ENCODE results near the gene BHMT2. TPM values are rescaled to one million over a fixed set of nuclear protein-coding genes. Genes with fewer than 3 reads are reported as not detected.

Gene BHMT2
- total RNA-seq, 4 donors from 2014 or later: 20.8 to 37.2 (median 25.0) TPM

DNA sequence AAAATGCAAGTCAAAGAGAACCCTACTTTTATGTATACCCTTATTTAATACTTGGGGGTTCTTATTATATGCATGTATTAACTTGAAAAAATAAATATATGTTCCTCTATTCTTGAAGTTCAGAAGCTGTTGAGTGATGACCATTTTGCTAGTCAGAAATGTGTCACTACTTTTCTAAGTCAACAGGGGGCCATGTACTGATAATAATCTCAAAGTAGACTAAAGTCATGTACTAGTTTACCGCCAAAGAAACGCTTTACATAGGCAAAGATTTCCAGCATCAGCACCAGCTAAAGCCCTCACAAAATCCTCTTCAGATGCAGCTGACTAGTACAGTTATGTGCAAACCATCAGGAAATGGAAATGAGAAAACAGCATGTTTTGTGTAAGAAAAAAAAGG is 36.3 kb downstream of the BHMT2 start:
- no peak for DNase-seq (ENCODE audit: low spot score)
- TF ChIP-seq, protein P1, sequence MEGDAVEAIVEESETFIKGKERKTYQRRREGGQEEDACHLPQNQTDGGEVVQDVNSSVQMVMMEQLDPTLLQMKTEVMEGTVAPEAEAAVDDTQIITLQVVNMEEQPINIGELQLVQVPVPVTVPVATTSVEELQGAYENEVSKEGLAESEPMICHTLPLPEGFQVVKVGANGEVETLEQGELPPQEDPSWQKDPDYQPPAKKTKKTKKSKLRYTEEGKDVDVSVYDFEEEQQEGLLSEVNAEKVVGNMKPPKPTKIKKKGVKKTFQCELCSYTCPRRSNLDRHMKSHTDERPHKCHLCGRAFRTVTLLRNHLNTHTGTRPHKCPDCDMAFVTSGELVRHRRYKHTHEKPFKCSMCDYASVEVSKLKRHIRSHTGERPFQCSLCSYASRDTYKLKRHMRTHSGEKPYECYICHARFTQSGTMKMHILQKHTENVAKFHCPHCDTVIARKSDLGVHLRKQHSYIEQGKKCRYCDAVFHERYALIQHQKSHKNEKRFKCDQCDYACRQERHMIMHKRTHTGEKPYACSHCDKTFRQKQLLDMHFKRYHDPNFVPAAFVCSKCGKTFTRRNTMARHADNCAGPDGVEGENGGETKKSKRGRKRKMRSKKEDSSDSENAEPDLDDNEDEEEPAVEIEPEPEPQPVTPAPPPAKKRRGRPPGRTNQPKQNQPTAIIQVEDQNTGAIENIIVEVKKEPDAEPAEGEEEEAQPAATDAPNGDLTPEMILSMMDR (IDR thresholded peaks at IDR 0.05): no peak
- ATAC-seq (ENCODE audit: low FRiP score): no peak

DNA sequence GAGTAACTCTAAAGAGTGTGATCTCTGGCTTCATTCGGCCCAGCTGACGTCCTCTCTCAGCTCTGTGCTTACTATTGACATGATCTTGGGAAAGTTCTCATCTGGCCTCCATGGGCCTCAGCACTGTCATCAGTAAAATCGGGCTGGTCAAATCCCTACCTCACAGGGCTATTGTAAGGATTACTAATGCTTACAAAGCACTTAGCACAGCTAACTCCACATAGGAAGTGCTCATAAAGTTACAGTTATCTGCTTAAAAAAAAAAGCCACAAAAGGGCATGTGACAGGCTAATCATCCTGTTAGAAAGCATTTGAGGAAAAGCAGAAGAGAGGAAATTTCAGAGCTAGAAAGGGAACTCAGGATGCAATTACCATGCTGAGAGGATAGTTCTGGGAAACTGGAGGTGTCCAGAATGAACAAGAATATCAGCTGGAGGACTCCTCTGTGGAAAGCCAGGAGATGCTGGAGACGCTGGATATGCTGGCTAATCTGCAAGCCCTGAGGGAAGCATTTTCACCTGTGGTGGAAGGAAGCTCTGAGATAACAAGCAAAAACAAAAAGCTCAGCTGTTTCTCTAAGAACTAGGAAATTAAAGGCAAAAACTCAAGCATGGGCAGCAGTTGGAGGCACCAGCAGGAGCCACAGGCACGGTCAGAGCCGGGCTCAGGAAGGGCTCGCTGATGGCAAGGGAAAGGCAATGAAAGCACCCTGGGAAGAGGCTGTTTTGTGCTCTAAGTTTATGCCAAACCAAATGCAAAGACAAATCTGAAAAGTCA is 37.6 kb downstream of the BHMT2 start:
- TF ChIP-seq, protein P1 (IDR thresholded peaks at IDR 0.05): no peak
- DNase-seq (ENCODE audit: low spot score) (no peak), ATAC-seq (ENCODE audit: low FRiP score) (no peak)

DNA sequence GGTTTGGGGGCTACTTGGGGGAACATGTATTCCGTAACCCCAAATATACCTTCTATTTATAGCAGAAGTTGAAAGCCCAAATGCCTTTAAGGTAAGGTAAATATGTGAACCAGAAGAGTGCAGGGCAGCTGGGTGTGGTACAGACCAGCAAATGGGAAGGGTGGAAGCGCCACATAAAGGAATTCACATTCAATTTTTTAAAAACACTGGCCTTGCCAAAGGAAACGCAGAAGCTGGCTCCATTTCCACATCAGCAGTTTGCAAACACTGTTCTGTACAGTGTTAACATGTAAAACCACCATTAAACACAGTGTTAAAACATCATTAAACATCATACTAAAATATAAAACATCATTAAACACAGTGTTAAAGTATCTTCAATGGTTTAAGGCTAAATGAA is 38.5 kb downstream of the BHMT2 start:
- ATAC-seq (ENCODE audit: low FRiP score) (no peak), DNase-seq (ENCODE audit: low spot score) (no peak)
- TF ChIP-seq, protein P1 (IDR thresholded peaks at IDR 0.05): no peak

DNA sequence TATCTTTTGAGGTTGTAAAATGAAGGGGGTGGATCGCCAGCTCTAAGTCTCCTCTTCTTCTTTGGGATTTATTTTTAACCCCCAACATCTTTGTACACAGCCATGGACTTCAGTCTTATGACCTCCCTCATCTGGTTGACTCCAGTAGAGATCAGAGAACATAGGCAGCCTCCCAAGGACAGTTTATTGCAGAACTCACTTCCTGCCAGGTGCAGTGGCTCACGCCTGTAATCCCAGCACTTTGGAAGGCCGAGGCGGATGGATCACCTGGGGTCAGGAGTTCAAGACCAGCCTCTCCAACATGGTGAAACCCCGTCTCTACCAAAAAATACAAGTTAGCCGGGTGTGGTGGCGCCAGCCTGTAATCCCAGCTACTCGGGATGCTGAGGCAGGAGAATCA is 39.2 kb downstream of the BHMT2 start:
- TF ChIP-seq, protein P1 (IDR thresholded peaks at IDR 0.05): no peak
- ATAC-seq (ENCODE audit: low FRiP score) (no peak), DNase-seq (ENCODE audit: low spot score) (no peak)

DNA sequence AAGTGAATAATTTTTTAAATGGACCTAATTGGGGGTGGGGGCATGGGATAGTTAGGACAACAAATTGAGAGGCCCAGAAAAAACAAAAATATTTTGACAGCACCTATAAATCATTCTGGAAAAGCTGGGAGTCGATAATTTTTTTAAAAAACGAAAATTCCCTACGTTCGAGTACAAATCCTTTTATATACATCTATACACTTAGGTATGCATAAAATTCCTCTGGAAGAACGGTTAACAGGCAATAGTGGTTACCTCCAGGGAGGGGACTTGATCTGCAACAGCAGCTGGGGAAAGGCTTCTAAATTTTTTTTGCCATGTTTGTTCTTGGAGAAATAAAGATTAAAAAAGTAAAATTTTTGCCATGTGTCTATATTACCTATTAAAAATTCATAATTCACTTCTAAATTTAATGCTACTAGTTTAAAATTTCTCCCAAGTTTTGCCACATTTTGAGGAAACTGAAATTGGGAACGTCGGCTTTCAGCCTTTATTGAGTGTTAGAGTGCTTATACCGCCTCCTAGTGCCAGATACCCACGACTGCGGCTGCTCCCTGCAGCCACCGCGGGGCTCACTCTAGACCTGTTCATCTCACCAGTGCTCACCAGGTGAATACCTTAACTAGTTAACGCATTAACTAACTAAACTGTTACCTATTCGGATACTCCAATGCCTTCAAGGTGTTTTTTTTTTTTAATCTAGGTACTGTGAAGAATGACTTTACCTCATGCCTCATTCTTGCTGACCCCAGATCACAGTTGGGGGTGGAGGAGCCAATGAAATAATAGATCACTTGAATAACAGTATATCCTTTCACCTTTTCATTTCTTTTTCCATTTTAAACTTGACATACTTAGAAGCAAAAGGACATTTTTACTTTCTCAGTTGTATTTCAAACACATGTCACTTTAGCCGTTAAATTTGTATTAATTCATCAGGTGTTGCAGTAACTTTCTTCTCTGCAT is 40.2 kb downstream of the BHMT2 start:
- ATAC-seq (ENCODE audit: low FRiP score) (no peak), DNase-seq (ENCODE audit: low spot score) (no peak)
- TF ChIP-seq, protein P1 (IDR thresholded peaks at IDR 0.05): no peak

DNA sequence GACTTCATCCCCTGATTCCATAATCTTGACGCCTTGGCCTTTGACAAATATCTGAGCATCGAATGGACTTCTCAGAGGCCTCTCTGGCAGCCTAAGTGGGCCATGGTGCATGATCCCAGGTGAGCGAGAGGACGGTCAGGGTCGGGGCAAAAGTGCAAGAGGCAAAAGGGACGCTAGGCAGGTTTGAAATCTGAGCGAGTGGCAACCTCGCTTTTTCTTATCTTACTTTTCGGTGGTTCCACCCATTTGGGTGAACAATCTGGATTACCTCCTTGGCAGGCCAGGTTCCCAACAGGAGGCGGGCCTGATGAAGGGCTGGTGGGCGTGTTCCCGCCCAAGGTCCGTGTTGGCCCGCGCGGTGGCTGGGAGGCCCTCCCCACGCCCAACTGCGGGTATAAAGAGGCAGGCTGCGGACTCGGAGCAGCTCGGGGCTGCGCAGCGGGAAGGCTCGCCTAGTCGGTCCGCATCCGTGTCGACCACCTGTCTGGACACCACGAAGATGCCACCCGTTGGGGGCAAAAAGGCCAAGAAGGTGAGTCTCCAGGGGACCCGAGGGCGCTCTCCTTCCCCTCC is 41.9 kb downstream of the BHMT2 start, which contains the start of gene BHMT:
TSS of gene BHMT (plus strand) at position 423 of the 573 bp plus-strand sequence. CDS start at position 500, 77 bp downstream.
- ATAC-seq (ENCODE audit: low FRiP score): peak; percentile 62
- TF ChIP-seq, protein P1 (IDR thresholded peaks at IDR 0.05): no peak

More for the DNA sequence above, 41.9 kb downstream of the BHMT2 start, which contains the start of gene BHMT:
- DNase-seq (ENCODE audit: low spot score): no peak

Data from omental fat pad (tissue), 4 donors.